ENCODE data around the gene RIC8A. TPM values are rescaled to one million over a fixed set of nuclear protein-coding genes. Genes with fewer than 3 reads are reported as not detected.

Gene RIC8A
- total and polyA plus RNA-seq, 2 of the 13 experiments (the other 11 are each of a cell fraction or from before 2014, with no cell fraction given) = 62.1 to 63.8 TPM

- TF ChIP-seq ZSCAN31 (CRISPR knock-in tag; IDR thresholded peaks at IDR 0.05; ENCODE audit: low read depth) (0 out of 2 replicates have a peak, but pooled peaks have one; percentile 7), POGZ (CRISPR knock-in tag; IDR thresholded peaks at IDR 0.05) (no peak), CBX5 (CRISPR knock-in tag; IDR thresholded peaks at IDR 0.05; ENCODE audit: borderline replicate concordance) (no peak), ZNF34 (CRISPR knock-in tag; IDR thresholded peaks at IDR 0.05; ENCODE audit: borderline replicate concordance) (no peak), ZMYM3 (CRISPR knock-in tag; IDR thresholded peaks at IDR 0.05) (no peak), GLI4 (CRISPR knock-in tag; IDR thresholded peaks at IDR 0.05; ENCODE audit: borderline replicate concordance) (no peak), ZNF276 (CRISPR knock-in tag; IDR thresholded peaks at IDR 0.05; ENCODE audit: low read depth) (no peak), HNF4G (IDR thresholded peaks at IDR 0.05; ENCODE audit: borderline replicate concordance, low read depth, low read length) (no peak), HNF4G (CRISPR knock-in tag; IDR thresholded peaks at IDR 0.05; ENCODE audit: borderline replicate concordance, low read depth) (no peak), ZNF879 (CRISPR knock-in tag; IDR thresholded peaks at IDR 0.05) (no peak), LRRFIP1 (CRISPR knock-in tag; conservative IDR thresholded peaks at IDR 0.05) (no peak), SALL1 (CRISPR knock-in tag; IDR thresholded peaks at IDR 0.05) (no peak; the same call in 1 of the 2 replicates), HDAC2 (CRISPR knock-in tag; IDR thresholded peaks at IDR 0.05) (peak; percentile 21; the same call in 1 of the 2 replicates), ZNF605 (CRISPR knock-in tag; IDR thresholded peaks at IDR 0.05) (no peak), ATRX (CRISPR knock-in tag; IDR thresholded peaks at IDR 0.05; ENCODE audit: borderline replicate concordance) (no peak), TCF12 (IDR thresholded peaks at IDR 0.05) (no peak), TCF12 (CRISPR knock-in tag; IDR thresholded peaks at IDR 0.05) (no peak), ARNTL (CRISPR knock-in tag; IDR thresholded peaks at IDR 0.05) (0 out of 2 replicates have a peak, but pooled peaks have one; percentile 50), MTA1 (CRISPR knock-in tag; IDR thresholded peaks at IDR 0.05; ENCODE audit: borderline replicate concordance) (0 out of 2 replicates have a peak, but pooled peaks have one; percentile 65), ZBTB39 (CRISPR knock-in tag; IDR thresholded peaks at IDR 0.05) (no peak), HMG20B (CRISPR knock-in tag; conservative IDR thresholded peaks at IDR 0.05) (no peak), SOX13 (IDR thresholded peaks at IDR 0.05) (no peak), SOX13 (CRISPR knock-in tag; conservative IDR thresholded peaks at IDR 0.05 in 1 of 2, IDR thresholded peaks at IDR 0.05 in 1 of 2) (no peak), HCFC1 (IDR thresholded peaks at IDR 0.05; ENCODE audit: low read depth, low read length) (no peak), BHLHE40 (IDR thresholded peaks at IDR 0.05; ENCODE audit: low read length) (no peak)
These were observed 841 bp downstream of the RIC8A start (continued) for GRCh38 chr11:208181-208916.
